NB4 (cell line): ENCODE data around the gene NIT1.
A peak's percentile ranks its signal among the peaks of the same experiment; 100 is the strongest.

Source experiments
- DNase-seq: peaks from one replicate; pipeline ENCODE4 v3.0.0; 2010; ENCODE audit warnings: low read depth
- H3K4me3 ChIP-seq: one replicate; pipeline ENCODE4 v1.5.1; 2011; ENCODE audit warnings: mild to moderate bottlenecking, low read depth, low read length, moderate library complexity
- CTCF ChIP-seq: IDR thresholded peaks from one replicate; pipeline ENCODE4 v1.5.1; 2012; ENCODE audit warnings: low read depth, low read length
- MAX ChIP-seq: IDR thresholded peaks from 2 replicates; pipeline ENCODE4 v1.6.1; 2011; ENCODE audit warnings: low read depth, low read length
- MYC ChIP-seq: IDR thresholded peaks from 2 replicates; pipeline ENCODE4 v1.6.1; 2011; ENCODE audit warnings: low read depth, low read length
- POLR2A ChIP-seq: IDR thresholded peaks from 2 replicates; pipeline ENCODE4 v1.6.1; 2011; ENCODE audit warnings: mild to moderate bottlenecking; ENCODE audit not compliant: insufficient read length; ENCODE audit errors: extremely low read depth

NIT1 gene

GRCh38 chr1:161122967-161123366 lies 5.1 kb downstream of the NIT1 start:
- no peak for TF ChIP-seq MAX
- no peak for TF ChIP-seq POLR2A
- TF ChIP-seq MYC, result no peak
- TF ChIP-seq CTCF, result no peak
- no peak overlapping the region for H3K4me3 ChIP-seq
- no peak for DNase-seq

- peak overlapping the region; percentile 7 for H3K4me3 ChIP-seq
- peak; percentile 68 for DNase-seq
- no peak for TF ChIP-seq MAX
- TF ChIP-seq MYC, result no peak
- no peak for TF ChIP-seq POLR2A
- no peak for TF ChIP-seq CTCF
Observed at GRCh38 chr1:161127649-161128048, 9.7 kb downstream of the NIT1 start.

GRCh38 chr1:161128591-161129420 lies 10.9 kb downstream of the NIT1 start:
- no peak for TF ChIP-seq MAX
- TF ChIP-seq CTCF, result no peak
- no peak for TF ChIP-seq MYC
- TF ChIP-seq POLR2A, result no peak
- no peak for DNase-seq
- no peak overlapping the region for H3K4me3 ChIP-seq

GRCh38 chr1:161130266-161130665 lies 12.4 kb downstream of the NIT1 start:
- TF ChIP-seq CTCF (no peak), MYC (no peak), MAX (no peak), POLR2A (no peak)
- no peak for DNase-seq
- H3K4me3 ChIP-seq, result no peak overlapping the region

GRCh38 chr1:161131523-161132409 lies 13.9 kb downstream of the NIT1 start:
- H3K4me3 ChIP-seq, result peak overlapping the region; percentile 69
- TF ChIP-seq POLR2A (no peak), MYC (no peak), MAX (no peak), CTCF (no peak)
- DNase-seq, result peak; percentile 28
